Measurements from ENCODE around the gene OXCT2.

Gene OXCT2

GRCh38 chr1:39802496-39803260, 31.5 kb upstream of the OXCT2 start:
- Histone ChIP-seq H3K79me2 (ENCODE audit: low read length) (no peaks in the 10 kb centered on the region), H3K4me1 (ENCODE audit: low read length) (peaks cover 4% of the 10 kb centered on the region), H4K20me1 (ENCODE audit: insufficient read depth, low read length) (no peaks in the 10 kb centered on the region), H3K9ac (ENCODE audit: low read length) (no peak overlapping the region), H3K27ac (ENCODE audit: low read length) (no peak overlapping the region), H3K36me3 (replicated peaks; ENCODE audit: low read depth, low read length) (no peaks in the 10 kb centered on the region), H3K4me3 (ENCODE audit: low read length) (no peak overlapping the region), H2AFZ (ENCODE audit: low read depth, low read length) (no peak overlapping the region), H3K9me3 (ENCODE audit: insufficient read depth, low read length) (no peaks in the 10 kb centered on the region), H3K4me2 (ENCODE audit: low read length) (no peak overlapping the region), H3K27me3 (ENCODE audit: low read depth, low read length) (no peaks in the 10 kb centered on the region)
- no peak for TF ChIP-seq EZH2phosphoT487 (IDR thresholded peaks at IDR 0.05; ENCODE audit: low read depth)
- no peak for TF ChIP-seq CTCF (IDR thresholded peaks at IDR 0.05; ENCODE audit: low read depth, low read length)

- TF ChIP-seq CTCF (IDR thresholded peaks at IDR 0.05; ENCODE audit: low read depth, low read length) (no peak), EZH2phosphoT487 (IDR thresholded peaks at IDR 0.05; ENCODE audit: low read depth) (no peak)
- Histone ChIP-seq H3K36me3 (replicated peaks; ENCODE audit: low read depth, low read length) (no peaks in the 10 kb centered on the region), H3K9ac (ENCODE audit: low read length) (no peak overlapping the region), H3K27me3 (ENCODE audit: low read depth, low read length) (no peaks in the 10 kb centered on the region), H3K4me1 (ENCODE audit: low read length) (peaks cover 4% of the 10 kb centered on the region), H3K9me3 (ENCODE audit: insufficient read depth, low read length) (no peaks in the 10 kb centered on the region), H3K27ac (ENCODE audit: low read length) (no peak overlapping the region), H3K4me2 (ENCODE audit: low read length) (no peak overlapping the region), H3K79me2 (ENCODE audit: low read length) (no peaks in the 10 kb centered on the region), H2AFZ (ENCODE audit: low read depth, low read length) (no peak overlapping the region), H3K4me3 (ENCODE audit: low read length) (no peak overlapping the region), H4K20me1 (ENCODE audit: insufficient read depth, low read length) (no peaks in the 10 kb centered on the region)
These were observed 29.3 kb upstream of the OXCT2 start for GRCh38 chr1:39800471-39800835.

GRCh38 chr1:39799770-39800470, 28.8 kb upstream of the OXCT2 start:
- Histone ChIP-seq H3K27ac (ENCODE audit: low read length) (0 out of 2 replicates have a peak overlapping the region, but pooled peaks have one; percentile 67), H3K4me2 (ENCODE audit: low read length) (peak overlapping the region; percentile 88), H3K4me3 (ENCODE audit: low read length) (peak overlapping the region; percentile 70)

More at GRCh38 chr1:39799770-39800470, 28.8 kb upstream of the OXCT2 start:
- Histone ChIP-seq H3K9ac (ENCODE audit: low read length) (peak overlapping the region; percentile 48), H3K27me3 (ENCODE audit: low read depth, low read length) (no peaks in the 10 kb centered on the region), H3K9me3 (ENCODE audit: insufficient read depth, low read length) (no peaks in the 10 kb centered on the region), H3K79me2 (ENCODE audit: low read length) (no peaks in the 10 kb centered on the region), H3K36me3 (replicated peaks; ENCODE audit: low read depth, low read length) (no peaks in the 10 kb centered on the region), H2AFZ (ENCODE audit: low read depth, low read length) (no peak overlapping the region), H3K4me1 (ENCODE audit: low read length) (peaks cover 4% of the 10 kb centered on the region), H4K20me1 (ENCODE audit: insufficient read depth, low read length) (no peaks in the 10 kb centered on the region)
- TF ChIP-seq CTCF (IDR thresholded peaks at IDR 0.05; ENCODE audit: low read depth, low read length) (peak; percentile 50), EZH2phosphoT487 (IDR thresholded peaks at IDR 0.05; ENCODE audit: low read depth) (no peak)

Measured in OCI-LY3 (cell line).